ENCODE results near the gene FUT8.

Gene FUT8

GRCh38 chr14:65479386-65479785 lies 66.9 kb downstream of the FUT8 start:
- H3K4me2 ChIP-seq (ENCODE audit: low read depth, low read length, poor library complexity, severe bottlenecking), result no peak overlapping the region
- H3K4me1 ChIP-seq (ENCODE audit: insufficient read depth, low read length, poor library complexity, severe bottlenecking), result peaks cover 3% of the 10 kb centered on the region
- no peaks in the 10 kb centered on the region for H3K36me3 ChIP-seq (ENCODE audit: insufficient read depth, low read length)
- no peaks in the 10 kb centered on the region for H3K9me2 ChIP-seq (replicated peaks; ENCODE audit: low read depth, low read length)
- no peak for TF ChIP-seq CTCF (conservative IDR thresholded peaks at IDR 0.05; ENCODE audit: low read length)
- TF ChIP-seq EZH2phosphoT487 (IDR thresholded peaks at IDR 0.05; ENCODE audit: borderline replicate concordance), result no peak
- H4K20me1 ChIP-seq (ENCODE audit: insufficient read depth, low read length, poor library complexity, severe bottlenecking), result no peaks in the 10 kb centered on the region
- H3K9me3 ChIP-seq (ENCODE audit: insufficient read depth, low read depth, low read length), result no peaks in the 10 kb centered on the region
- H3K79me2 ChIP-seq (ENCODE audit: insufficient read depth, low read length), result peaks cover 68% of the 10 kb centered on the region
- H3F3A ChIP-seq (ENCODE audit: low read depth), result no peaks in the 10 kb centered on the region
- no peaks in the 10 kb centered on the region for H3K27me3 ChIP-seq (ENCODE audit: insufficient read depth, low read length, poor library complexity, severe bottlenecking)
- no peak overlapping the region for H3K9ac ChIP-seq (ENCODE audit: low read depth, low read length, poor library complexity, severe bottlenecking)
- no peak overlapping the region for H3K4me3 ChIP-seq (ENCODE audit: low read length, poor library complexity, severe bottlenecking)
- no peak overlapping the region for H2AFZ ChIP-seq (ENCODE audit: low read length)

GRCh38 chr14:65482757-65483438 lies 70.4 kb downstream of the FUT8 start:
- no peaks in the 10 kb centered on the region for H3F3A ChIP-seq (ENCODE audit: low read depth)
- no peak for TF ChIP-seq CTCF (conservative IDR thresholded peaks at IDR 0.05; ENCODE audit: low read length)
- H3K4me1 ChIP-seq (ENCODE audit: insufficient read depth, low read length, poor library complexity, severe bottlenecking), result peaks cover 2% of the 10 kb centered on the region
- H3K36me3 ChIP-seq (ENCODE audit: insufficient read depth, low read length), result no peaks in the 10 kb centered on the region
- no peaks in the 10 kb centered on the region for H3K27me3 ChIP-seq (ENCODE audit: insufficient read depth, low read length, poor library complexity, severe bottlenecking)
- H2AFZ ChIP-seq (ENCODE audit: low read length), result no peak overlapping the region
- H3K79me2 ChIP-seq (ENCODE audit: insufficient read depth, low read length), result peaks cover 85% of the 10 kb centered on the region
- no peaks in the 10 kb centered on the region for H4K20me1 ChIP-seq (ENCODE audit: insufficient read depth, low read length, poor library complexity, severe bottlenecking)
- H3K9ac ChIP-seq (ENCODE audit: low read depth, low read length, poor library complexity, severe bottlenecking), result no peak overlapping the region
- H3K4me2 ChIP-seq (ENCODE audit: low read depth, low read length, poor library complexity, severe bottlenecking), result no peak overlapping the region
- no peak overlapping the region for H3K4me3 ChIP-seq (ENCODE audit: low read length, poor library complexity, severe bottlenecking)
- H3K9me3 ChIP-seq (ENCODE audit: insufficient read depth, low read depth, low read length), result no peaks in the 10 kb centered on the region
- H3K9me2 ChIP-seq (replicated peaks; ENCODE audit: low read depth, low read length), result no peaks in the 10 kb centered on the region

GRCh38 chr14:65483647-65484046 lies 71.1 kb downstream of the FUT8 start:
- Histone ChIP-seq H3F3A (ENCODE audit: low read depth) (no peaks in the 10 kb centered on the region), H3K9ac (ENCODE audit: low read depth, low read length, poor library complexity, severe bottlenecking) (no peak overlapping the region), H3K9me3 (ENCODE audit: insufficient read depth, low read depth, low read length) (no peaks in the 10 kb centered on the region), H2AFZ (ENCODE audit: low read length) (no peak overlapping the region), H3K27me3 (ENCODE audit: insufficient read depth, low read length, poor library complexity, severe bottlenecking) (no peaks in the 10 kb centered on the region), H3K4me1 (ENCODE audit: insufficient read depth, low read length, poor library complexity, severe bottlenecking) (no peaks in the 10 kb centered on the region), H3K4me3 (ENCODE audit: low read length, poor library complexity, severe bottlenecking) (no peak overlapping the region), H3K9me2 (replicated peaks; ENCODE audit: low read depth, low read length) (no peaks in the 10 kb centered on the region), H3K36me3 (ENCODE audit: insufficient read depth, low read length) (no peaks in the 10 kb centered on the region), H3K4me2 (ENCODE audit: low read depth, low read length, poor library complexity, severe bottlenecking) (no peak overlapping the region), H4K20me1 (ENCODE audit: insufficient read depth, low read length, poor library complexity, severe bottlenecking) (no peaks in the 10 kb centered on the region), H3K79me2 (ENCODE audit: insufficient read depth, low read length) (peaks cover 86% of the 10 kb centered on the region)
- TF ChIP-seq CTCF (conservative IDR thresholded peaks at IDR 0.05; ENCODE audit: low read length) (no peak), EZH2phosphoT487 (IDR thresholded peaks at IDR 0.05; ENCODE audit: borderline replicate concordance) (no peak)

Data from Loucy (cell line).